ENCODE results near the gene GBA2. TPM values are rescaled to one million over a fixed set of nuclear protein-coding genes. Genes with fewer than 3 reads are reported as not detected.

The GBA2 gene
- total RNA-seq, 2 donors from 2014 or later, result 107 to 117 TPM

GRCh38 chr9:35745569-35745968 is 3.5 kb downstream of the GBA2 start:
- WGBS, 2 experiments (ENCODE audit: insufficient coverage in 1 of 2, insufficient read length in 1 of 2), result 92 to 100% methylated on average over 1 of the region's 1 CpG
- no peak overlapping the region for H3K27ac Mint-ChIP-seq
- Histone ChIP-seq H3K36me3 (ENCODE audit: control insufficient read depth, insufficient read depth, low read length) (peaks cover 48% of the 10 kb centered on the region), H3K27ac (ENCODE audit: low read depth, low read length) (no peak overlapping the region), H3K9ac (ENCODE audit: extremely low read depth, low read length, poor library complexity, severe bottlenecking) (no peak overlapping the region), H3K9me3 (ENCODE audit: control insufficient read depth, low read length) (no peaks in the 10 kb centered on the region), H3K4me1 (ENCODE audit: control insufficient read depth, insufficient read depth, low read length) (no peaks in the 10 kb centered on the region), H3K4me3 (ENCODE audit: low read length) (peak overlapping the region; percentile 94), H3K27me3 (ENCODE audit: control insufficient read depth, insufficient read depth, low read length, poor library complexity, severe bottlenecking) (no peaks in the 10 kb centered on the region)
- H3K36me3 Mint-ChIP-seq (ENCODE audit: low read depth), result peaks cover 52% of the 10 kb centered on the region
- H3K27me3 Mint-ChIP-seq (ENCODE audit: insufficient read depth), result no peaks in the 10 kb centered on the region
- H3K4me1 Mint-ChIP-seq, result peaks cover 24% of the 10 kb centered on the region
- H3K4me3 Mint-ChIP-seq, result no peak overlapping the region
- no peak for TF ChIP-seq CTCF (conservative IDR thresholded peaks at IDR 0.05)
- H3K9me3 Mint-ChIP-seq, result no peaks in the 10 kb centered on the region
- DNase-seq, result no peak

- 85 to 94% methylated on average over 4 to 8 of the region's 8 CpGs for WGBS, 2 experiments (ENCODE audit: insufficient coverage in 1 of 2, insufficient read length in 1 of 2)
These were observed 5.0 kb downstream of the GBA2 start for GRCh38 chr9:35743880-35744518.

GRCh38 chr9:35743452-35743851 is 5.6 kb downstream of the GBA2 start:
- Mint-ChIP-seq H3K36me3 (ENCODE audit: low read depth) (peaks cover 71% of the 10 kb centered on the region), H3K9me3 (no peaks in the 10 kb centered on the region), H3K27me3 (ENCODE audit: insufficient read depth) (no peaks in the 10 kb centered on the region), H3K4me1 (peaks cover 24% of the 10 kb centered on the region), H3K4me3 (no peak overlapping the region), H3K27ac (no peak overlapping the region)
- no peaks in the 10 kb centered on the region for H3K27me3 ChIP-seq (ENCODE audit: control insufficient read depth, insufficient read depth, low read length, poor library complexity, severe bottlenecking)
- H3K36me3 ChIP-seq (ENCODE audit: control insufficient read depth, insufficient read depth, low read length), result peaks cover 65% of the 10 kb centered on the region
- no peak for TF ChIP-seq CTCF (conservative IDR thresholded peaks at IDR 0.05)
- H3K4me1 ChIP-seq (ENCODE audit: control insufficient read depth, insufficient read depth, low read length), result no peaks in the 10 kb centered on the region
- H3K9me3 ChIP-seq (ENCODE audit: control insufficient read depth, low read length), result no peaks in the 10 kb centered on the region
- H3K9ac ChIP-seq (ENCODE audit: extremely low read depth, low read length, poor library complexity, severe bottlenecking), result no peak overlapping the region
- no peak overlapping the region for H3K27ac ChIP-seq (ENCODE audit: low read depth, low read length)
- H3K4me3 ChIP-seq (ENCODE audit: low read length), result no peak overlapping the region
- WGBS, 2 experiments (ENCODE audit: insufficient coverage in 1 of 2, insufficient read length in 1 of 2), result 88 to 92% methylated on average over 2 of the region's 2 CpGs
- DNase-seq, result no peak

More at GRCh38 chr9:35743880-35744518, 5.0 kb downstream of the GBA2 start:
- H3K36me3 ChIP-seq (ENCODE audit: control insufficient read depth, insufficient read depth, low read length), result peaks cover 60% of the 10 kb centered on the region
- Mint-ChIP-seq H3K27me3 (ENCODE audit: insufficient read depth) (no peaks in the 10 kb centered on the region), H3K4me3 (no peak overlapping the region), H3K4me1 (peaks cover 24% of the 10 kb centered on the region), H3K36me3 (ENCODE audit: low read depth) (peaks cover 66% of the 10 kb centered on the region), H3K9me3 (no peaks in the 10 kb centered on the region), H3K27ac (no peak overlapping the region)
- no peak for TF ChIP-seq CTCF (conservative IDR thresholded peaks at IDR 0.05)
- no peak overlapping the region for H3K27ac ChIP-seq (ENCODE audit: low read depth, low read length)
- no peaks in the 10 kb centered on the region for H3K9me3 ChIP-seq (ENCODE audit: control insufficient read depth, low read length)
- H3K4me1 ChIP-seq (ENCODE audit: control insufficient read depth, insufficient read depth, low read length), result no peaks in the 10 kb centered on the region
- no peak for DNase-seq
- no peak overlapping the region for H3K4me3 ChIP-seq (ENCODE audit: low read length)
- no peak overlapping the region for H3K9ac ChIP-seq (ENCODE audit: extremely low read depth, low read length, poor library complexity, severe bottlenecking)
- H3K27me3 ChIP-seq (ENCODE audit: control insufficient read depth, insufficient read depth, low read length, poor library complexity, severe bottlenecking), result no peaks in the 10 kb centered on the region
